22Rv1 (cell line): Measurements from ENCODE around the gene MMD2.
"Not testable (repeated sequence)": the region's sequence is repeated elsewhere in the genome, so short reads cannot be mapped to it uniquely, and the experiment has no call there.

Source experiments
- H3K27ac ChIP-seq: fragments of 450-650 bp; 2 replicates; pipeline ENCODE4 v1.5.1; 2017
- ZFX ChIP-seq: fragments of 450-650 bp; IDR thresholded peaks from 2 replicates; pipeline ENCODE4 v1.6.1; 2017; ENCODE audit warnings: antibody characterized with exemption, borderline replicate concordance
- TF ChIP-seq, protein P1 (sequence below): fragments of 450-650 bp; IDR thresholded peaks from 2 replicates; pipeline ENCODE4 v1.5.1; 2017; ENCODE audit warnings: mild to moderate bottlenecking

The MMD2 gene

DNA sequence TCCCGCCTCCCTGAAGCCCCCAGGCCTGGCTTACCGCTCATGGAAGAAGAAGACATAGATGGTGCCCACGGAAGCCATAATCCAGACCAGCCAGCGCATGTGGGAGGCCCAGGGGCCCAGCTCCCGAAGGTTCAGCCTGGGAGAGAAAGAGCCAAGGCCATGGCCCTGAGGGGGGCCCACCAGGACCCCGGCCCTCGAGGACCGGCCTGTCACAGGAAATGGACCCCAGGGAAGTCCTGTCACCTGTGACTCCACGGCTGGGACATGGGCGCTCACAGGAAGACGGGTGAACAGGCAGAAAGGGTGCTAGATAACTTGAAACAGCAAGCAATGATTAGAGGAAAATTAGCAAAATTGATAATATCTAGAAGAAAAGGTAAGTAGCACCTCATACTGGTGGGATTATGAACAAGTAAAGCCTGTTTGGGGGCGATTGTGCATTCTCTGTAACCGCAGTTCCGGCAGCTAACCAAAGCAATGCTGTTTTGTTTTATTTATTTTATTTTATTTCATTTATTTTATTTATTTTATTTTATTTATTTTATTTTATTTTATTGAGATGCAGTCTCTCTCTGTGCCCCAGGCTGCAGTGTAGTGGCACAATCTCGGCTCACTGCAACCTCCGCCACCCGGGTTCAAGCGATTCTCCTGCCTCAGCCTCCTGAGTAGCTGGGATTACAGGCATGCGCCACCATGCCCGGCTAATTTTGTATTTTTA, 47.7 kb downstream of the MMD2 start:
- no peak overlapping the region for H3K27ac ChIP-seq
- TF ChIP-seq, protein P1, sequence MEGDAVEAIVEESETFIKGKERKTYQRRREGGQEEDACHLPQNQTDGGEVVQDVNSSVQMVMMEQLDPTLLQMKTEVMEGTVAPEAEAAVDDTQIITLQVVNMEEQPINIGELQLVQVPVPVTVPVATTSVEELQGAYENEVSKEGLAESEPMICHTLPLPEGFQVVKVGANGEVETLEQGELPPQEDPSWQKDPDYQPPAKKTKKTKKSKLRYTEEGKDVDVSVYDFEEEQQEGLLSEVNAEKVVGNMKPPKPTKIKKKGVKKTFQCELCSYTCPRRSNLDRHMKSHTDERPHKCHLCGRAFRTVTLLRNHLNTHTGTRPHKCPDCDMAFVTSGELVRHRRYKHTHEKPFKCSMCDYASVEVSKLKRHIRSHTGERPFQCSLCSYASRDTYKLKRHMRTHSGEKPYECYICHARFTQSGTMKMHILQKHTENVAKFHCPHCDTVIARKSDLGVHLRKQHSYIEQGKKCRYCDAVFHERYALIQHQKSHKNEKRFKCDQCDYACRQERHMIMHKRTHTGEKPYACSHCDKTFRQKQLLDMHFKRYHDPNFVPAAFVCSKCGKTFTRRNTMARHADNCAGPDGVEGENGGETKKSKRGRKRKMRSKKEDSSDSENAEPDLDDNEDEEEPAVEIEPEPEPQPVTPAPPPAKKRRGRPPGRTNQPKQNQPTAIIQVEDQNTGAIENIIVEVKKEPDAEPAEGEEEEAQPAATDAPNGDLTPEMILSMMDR = no peak
- no peak for TF ChIP-seq ZFX

DNA sequence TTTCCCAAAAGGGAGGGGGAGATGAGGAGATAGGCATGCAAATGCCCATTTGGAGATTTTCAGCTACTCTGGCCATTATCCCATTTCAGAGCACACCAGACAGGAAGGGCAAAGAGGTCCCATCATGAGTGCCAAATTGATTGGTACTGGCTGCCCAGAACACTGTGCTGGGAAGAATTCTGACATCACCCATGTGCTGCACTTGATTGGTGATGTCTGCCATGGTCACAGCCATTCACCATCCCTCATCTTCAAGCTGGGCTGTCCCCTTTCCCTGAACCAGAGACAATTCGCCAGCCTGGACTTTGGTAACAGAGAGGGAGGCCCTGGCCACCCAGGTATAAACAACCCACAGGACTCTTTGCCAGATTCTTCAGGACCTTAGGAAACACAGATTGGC, 52.3 kb downstream of the MMD2 start:
- no peak for TF ChIP-seq ZFX
- TF ChIP-seq, protein P1 = no peak
- no peak overlapping the region for H3K27ac ChIP-seq

DNA sequence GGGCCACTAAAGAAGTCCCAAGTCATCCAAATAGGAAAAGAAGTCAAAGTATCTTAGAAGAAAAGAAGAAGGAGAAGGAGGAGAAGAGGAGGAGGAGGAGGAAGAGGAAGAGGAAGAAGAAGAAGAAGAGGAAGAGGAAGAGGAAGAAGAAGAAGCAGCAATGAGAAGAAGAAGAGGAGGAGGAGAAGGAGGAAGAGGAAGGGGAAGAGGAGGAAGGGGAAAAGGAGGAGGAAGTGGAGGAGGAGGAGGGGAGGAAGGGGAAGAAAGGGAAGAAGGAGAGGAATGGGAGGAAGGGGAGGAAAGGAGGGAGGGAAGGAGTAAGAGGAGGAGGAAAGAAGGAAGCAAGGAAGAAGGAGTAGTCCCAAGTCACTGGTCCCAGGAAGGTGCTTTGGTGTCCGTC, 53.8 kb downstream of the MMD2 start:
- no peak overlapping the region for H3K27ac ChIP-seq
- TF ChIP-seq, protein P1 = no peak
- no peak for TF ChIP-seq ZFX

DNA sequence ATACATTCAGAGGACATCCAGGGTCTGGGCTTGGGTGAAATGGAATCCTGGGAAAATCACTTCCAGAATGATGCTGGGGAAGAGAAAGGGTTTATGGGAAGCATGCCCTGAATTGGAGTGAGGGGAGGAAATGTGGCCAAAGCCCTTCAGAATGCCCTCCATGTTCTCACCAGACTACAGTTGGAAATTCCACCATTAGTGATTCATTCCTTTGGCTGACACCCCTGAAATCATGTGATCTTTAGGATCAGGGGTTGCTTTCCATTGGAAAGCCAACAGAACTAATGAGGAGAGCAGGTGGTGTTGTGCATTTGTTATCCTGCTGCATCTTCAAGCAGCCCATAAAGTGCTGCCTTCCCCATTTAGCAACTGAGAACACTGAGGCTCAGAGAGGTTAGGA, 54.6 kb downstream of the MMD2 start:
- no peak overlapping the region for H3K27ac ChIP-seq
- TF ChIP-seq, protein P1 = no peak
- no peak for TF ChIP-seq ZFX

DNA sequence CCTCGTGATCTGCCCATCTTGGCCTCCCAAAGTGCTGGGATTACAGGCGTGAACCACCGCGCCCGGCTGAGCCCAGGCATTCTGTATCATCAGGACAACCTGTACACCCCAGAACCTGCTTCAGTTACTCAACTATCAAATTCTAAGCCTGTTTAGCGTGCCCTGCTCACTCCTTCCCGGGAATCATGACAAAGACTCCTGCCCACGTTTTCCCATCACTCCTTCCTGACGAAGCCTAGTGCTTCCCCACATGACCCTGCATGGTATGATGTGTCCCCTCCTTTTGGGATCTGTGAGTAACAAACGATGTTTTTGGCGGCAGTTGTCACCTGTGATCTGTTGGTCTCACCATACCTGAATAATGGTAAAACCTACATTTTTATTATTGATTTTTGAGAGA, 63.2 kb downstream of the MMD2 start:
- H3K27ac ChIP-seq = no peak overlapping the region
- TF ChIP-seq ZFX = no peak
- TF ChIP-seq, protein P1 = no peak

DNA sequence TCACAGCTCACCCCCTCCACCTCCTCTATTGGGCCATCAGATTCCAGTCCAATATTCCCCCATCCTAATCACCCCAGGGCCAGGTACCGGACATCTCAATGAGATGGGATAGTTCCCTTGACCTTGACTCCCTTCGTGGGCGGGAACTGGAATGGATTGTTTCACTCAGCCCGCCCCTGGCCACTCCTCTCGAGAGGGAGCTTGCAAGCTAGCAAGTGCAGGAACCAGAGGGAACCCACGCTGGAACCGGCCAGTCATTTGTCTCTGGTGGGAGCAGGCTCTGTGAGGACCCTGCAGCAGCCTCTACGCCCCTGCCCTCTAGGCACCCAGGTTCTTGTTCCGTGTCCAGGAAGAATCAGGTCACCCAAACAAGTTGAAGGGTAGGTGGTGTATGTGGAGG, 64.5 kb downstream of the MMD2 start:
- no peak overlapping the region for H3K27ac ChIP-seq
- TF ChIP-seq ZFX = no peak
- TF ChIP-seq, protein P1 = no peak

DNA sequence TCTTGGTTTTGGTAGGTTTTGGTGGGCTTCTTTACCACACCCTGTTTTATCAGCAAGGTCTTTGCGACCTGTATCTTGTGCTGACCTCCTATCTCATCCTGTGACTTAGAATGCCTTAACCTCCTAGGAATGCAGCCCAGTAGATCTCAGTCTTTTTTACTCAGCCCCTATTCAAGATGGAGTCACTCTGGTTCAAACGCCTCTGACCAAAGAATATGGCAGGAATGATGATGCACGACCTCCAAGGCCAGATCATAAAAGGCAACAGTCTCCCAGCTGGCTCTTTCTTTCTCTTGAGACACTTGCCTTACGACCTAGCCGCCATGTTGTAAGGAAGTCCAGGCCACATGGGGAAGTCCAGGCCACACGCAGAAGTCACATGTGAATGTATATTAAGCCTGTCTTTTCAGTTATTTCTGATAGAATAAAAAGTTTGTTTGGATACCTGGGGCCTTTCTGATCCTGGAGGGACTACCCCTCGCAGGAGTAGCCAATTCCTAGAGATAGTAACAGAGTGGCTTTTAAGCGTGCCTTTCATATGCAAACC, 65.0 kb downstream of the MMD2 start:
- H3K27ac ChIP-seq = no peak overlapping the region
- TF ChIP-seq ZFX = no peak
- TF ChIP-seq, protein P1 = no peak

DNA sequence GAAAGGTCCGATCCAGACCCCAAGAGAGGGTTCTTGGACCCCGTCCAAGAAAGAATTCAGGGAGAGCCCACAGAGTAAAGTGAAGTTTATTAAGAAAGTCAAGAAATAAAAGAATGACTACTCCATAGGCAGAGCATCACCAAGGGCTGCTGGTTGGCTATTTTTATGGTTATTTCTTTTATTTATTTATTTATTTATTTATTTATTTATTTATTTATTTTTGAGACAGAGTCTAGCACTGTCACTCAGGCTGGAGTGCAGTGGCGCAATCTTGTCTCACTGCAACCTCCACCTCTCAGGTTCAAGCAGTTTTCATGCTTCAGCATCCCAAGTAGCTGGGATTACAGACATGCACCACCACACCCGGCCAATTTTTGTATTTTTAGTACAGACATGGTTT, 65.8 kb downstream of the MMD2 start:
- not testable (repeated sequence) for H3K27ac ChIP-seq

DNA sequence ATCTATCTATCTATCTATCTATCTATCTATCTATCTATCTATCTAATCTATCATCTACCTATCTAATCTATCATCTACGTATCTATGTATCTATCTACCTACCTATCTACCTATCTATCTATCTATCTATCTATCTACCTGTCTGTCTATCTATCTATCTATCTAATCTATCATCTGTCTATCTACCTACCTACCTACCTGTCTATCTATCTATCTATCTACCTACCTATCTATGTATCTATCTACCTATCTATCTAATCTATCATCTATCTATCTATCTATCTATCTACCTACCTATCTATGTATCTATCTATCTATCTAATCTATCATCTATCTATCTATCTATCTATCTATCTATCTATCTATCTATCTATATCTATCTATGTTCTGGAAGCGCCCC, 67.5 kb downstream of the MMD2 start:
- not testable (repeated sequence) for H3K27ac ChIP-seq
